Neural progenitor cell (in vitro differentiated cells): Measurements from ENCODE around the gene DLG2.

Source experiments
- EZH2 ChIP-seq: fragments of 200-600 bp; sonication (generic); IDR thresholded peaks from 2 replicates; pipeline ENCODE4 v1.6.1; 2017; ENCODE audit warnings: antibody characterized with exemption, mild to moderate bottlenecking, moderate library complexity
- TF ChIP-seq, protein P1 (sequence below): fragments of 200-600 bp; sonication (generic); IDR thresholded peaks from 2 replicates; pipeline ENCODE4 v1.5.1; 2017; ENCODE audit warnings: antibody characterized with exemption, mild to moderate bottlenecking

GRCh38 chr11:85431319-85431718 lies 195.8 kb downstream of the DLG2 start:
- TF ChIP-seq EZH2 = no peak
- TF ChIP-seq, protein P1, sequence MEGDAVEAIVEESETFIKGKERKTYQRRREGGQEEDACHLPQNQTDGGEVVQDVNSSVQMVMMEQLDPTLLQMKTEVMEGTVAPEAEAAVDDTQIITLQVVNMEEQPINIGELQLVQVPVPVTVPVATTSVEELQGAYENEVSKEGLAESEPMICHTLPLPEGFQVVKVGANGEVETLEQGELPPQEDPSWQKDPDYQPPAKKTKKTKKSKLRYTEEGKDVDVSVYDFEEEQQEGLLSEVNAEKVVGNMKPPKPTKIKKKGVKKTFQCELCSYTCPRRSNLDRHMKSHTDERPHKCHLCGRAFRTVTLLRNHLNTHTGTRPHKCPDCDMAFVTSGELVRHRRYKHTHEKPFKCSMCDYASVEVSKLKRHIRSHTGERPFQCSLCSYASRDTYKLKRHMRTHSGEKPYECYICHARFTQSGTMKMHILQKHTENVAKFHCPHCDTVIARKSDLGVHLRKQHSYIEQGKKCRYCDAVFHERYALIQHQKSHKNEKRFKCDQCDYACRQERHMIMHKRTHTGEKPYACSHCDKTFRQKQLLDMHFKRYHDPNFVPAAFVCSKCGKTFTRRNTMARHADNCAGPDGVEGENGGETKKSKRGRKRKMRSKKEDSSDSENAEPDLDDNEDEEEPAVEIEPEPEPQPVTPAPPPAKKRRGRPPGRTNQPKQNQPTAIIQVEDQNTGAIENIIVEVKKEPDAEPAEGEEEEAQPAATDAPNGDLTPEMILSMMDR = no peak
